ENCODE results near the gene ZNF423. TPM values are rescaled to one million over a fixed set of nuclear protein-coding genes. Genes with fewer than 3 reads are reported as not detected.
A peak's percentile ranks its signal among the peaks of the same experiment; 100 is the strongest.

The ZNF423 gene
- total RNA-seq, 1 donor from 2014 or later: 16.7 TPM

GRCh38 chr16:49629851-49630250 is 226.1 kb downstream of the ZNF423 start:
- H3K27ac ChIP-seq (ENCODE audit: low read depth, low read length): no peak overlapping the region
- H3K9ac ChIP-seq (ENCODE audit: low read depth in 1 of 3, low read length in 3 of 3): no peak overlapping the region
- no peaks in the 10 kb centered on the region for H3K27me3 ChIP-seq (ENCODE audit: control insufficient read depth in 3 of 3, insufficient read depth in 3 of 3, low read length in 3 of 3)
- H3K9me3 ChIP-seq (ENCODE audit: control insufficient read depth in 3 of 3, low read length in 3 of 3): no peaks in the 10 kb centered on the region
- H3K36me3 ChIP-seq (ENCODE audit: control insufficient read depth in 3 of 3, insufficient read depth in 3 of 3, low read length in 3 of 3): peaks cover 6 to 13% (median 13%) of the 10 kb centered on the region in 3 donors
- H3K4me3 ChIP-seq (ENCODE audit: low read length in 3 of 3): no peak overlapping the region
- peaks cover 4 to 15% (median 11%) of the 10 kb centered on the region in 3 donors for H3K4me1 ChIP-seq (ENCODE audit: control insufficient read depth in 3 of 3, insufficient read depth in 3 of 3, low read length in 3 of 3)

GRCh38 chr16:49628148-49628547 is 227.8 kb downstream of the ZNF423 start:
- no peaks in the 10 kb centered on the region for H3K27me3 ChIP-seq (ENCODE audit: control insufficient read depth in 3 of 3, insufficient read depth in 3 of 3, low read length in 3 of 3)
- H3K4me1 ChIP-seq (ENCODE audit: control insufficient read depth in 3 of 3, insufficient read depth in 3 of 3, low read length in 3 of 3): peaks cover 4 to 11% (median 10%) of the 10 kb centered on the region in 3 donors

GRCh38 chr16:49625311-49626065 is 230.4 kb downstream of the ZNF423 start:
- no peaks in the 10 kb centered on the region for H3K27me3 ChIP-seq (ENCODE audit: control insufficient read depth in 3 of 3, insufficient read depth in 3 of 3, low read length in 3 of 3)
- peaks cover 10 to 11% (median 10%) of the 10 kb centered on the region in 3 donors for H3K4me1 ChIP-seq (ENCODE audit: control insufficient read depth in 3 of 3, insufficient read depth in 3 of 3, low read length in 3 of 3)
- no peaks in the 10 kb centered on the region for H3K9me3 ChIP-seq (ENCODE audit: control insufficient read depth in 3 of 3, low read length in 3 of 3)
- H3K27ac ChIP-seq (ENCODE audit: low read depth, low read length): no peak overlapping the region
- no peak overlapping the region for H3K9ac ChIP-seq (ENCODE audit: low read depth in 1 of 3, low read length in 3 of 3)
- H3K36me3 ChIP-seq (ENCODE audit: control insufficient read depth in 3 of 3, insufficient read depth in 3 of 3, low read length in 3 of 3): peaks cover 4 to 13% (median 12%) of the 10 kb centered on the region in 3 donors
- H3K4me3 ChIP-seq (ENCODE audit: low read length in 3 of 3): no peak overlapping the region

More at GRCh38 chr16:49628148-49628547, 227.8 kb downstream of the ZNF423 start:
- Histone ChIP-seq H3K27ac (ENCODE audit: low read depth, low read length) (no peak overlapping the region), H3K9me3 (ENCODE audit: control insufficient read depth in 3 of 3, low read length in 3 of 3) (no peaks in the 10 kb centered on the region), H3K9ac (ENCODE audit: low read depth in 1 of 3, low read length in 3 of 3) (no peak overlapping the region), H3K36me3 (ENCODE audit: control insufficient read depth in 3 of 3, insufficient read depth in 3 of 3, low read length in 3 of 3) (peaks cover 4 to 12% (median 12%) of the 10 kb centered on the region in 3 donors), H3K4me3 (ENCODE audit: low read length in 3 of 3) (no peak overlapping the region)

GRCh38 chr16:49623501-49624266 is 232.2 kb downstream of the ZNF423 start:
- peaks cover 19 to 22% (median 21%) of the 10 kb centered on the region in 3 donors for H3K4me1 ChIP-seq (ENCODE audit: control insufficient read depth in 3 of 3, insufficient read depth in 3 of 3, low read length in 3 of 3)
- H3K9ac ChIP-seq (ENCODE audit: low read depth in 1 of 3, low read length in 3 of 3): no peak overlapping the region
- H3K9me3 ChIP-seq (ENCODE audit: control insufficient read depth in 3 of 3, low read length in 3 of 3): no peaks in the 10 kb centered on the region
- H3K27ac ChIP-seq (ENCODE audit: low read depth, low read length): no peak overlapping the region
- H3K4me3 ChIP-seq (ENCODE audit: low read length in 3 of 3): no peak overlapping the region
- peaks cover 4 to 12% (median 12%) of the 10 kb centered on the region in 3 donors for H3K36me3 ChIP-seq (ENCODE audit: control insufficient read depth in 3 of 3, insufficient read depth in 3 of 3, low read length in 3 of 3)
- H3K27me3 ChIP-seq (ENCODE audit: control insufficient read depth in 3 of 3, insufficient read depth in 3 of 3, low read length in 3 of 3): no peaks in the 10 kb centered on the region

GRCh38 chr16:49622421-49623402 is 233.2 kb downstream of the ZNF423 start:
- Histone ChIP-seq H3K27ac (ENCODE audit: low read depth, low read length) (no peak overlapping the region), H3K27me3 (ENCODE audit: control insufficient read depth in 3 of 3, insufficient read depth in 3 of 3, low read length in 3 of 3) (no peaks in the 10 kb centered on the region), H3K9ac (ENCODE audit: low read depth in 1 of 3, low read length in 3 of 3) (no peak overlapping the region)

GRCh38 chr16:49622084-49622390 is 233.9 kb downstream of the ZNF423 start:
- H3K9me3 ChIP-seq (ENCODE audit: control insufficient read depth in 3 of 3, low read length in 3 of 3): no peaks in the 10 kb centered on the region
- H3K4me1 ChIP-seq (ENCODE audit: control insufficient read depth in 3 of 3, insufficient read depth in 3 of 3, low read length in 3 of 3): peaks cover 21 to 22% (median 22%) of the 10 kb centered on the region in 3 donors

More at GRCh38 chr16:49622421-49623402, 233.2 kb downstream of the ZNF423 start:
- peaks cover 2 to 12% (median 12%) of the 10 kb centered on the region in 3 donors for H3K36me3 ChIP-seq (ENCODE audit: control insufficient read depth in 3 of 3, insufficient read depth in 3 of 3, low read length in 3 of 3)
- no peak overlapping the region for H3K4me3 ChIP-seq (ENCODE audit: low read length in 3 of 3)
- H3K4me1 ChIP-seq (ENCODE audit: control insufficient read depth in 3 of 3, insufficient read depth in 3 of 3, low read length in 3 of 3): peaks cover 21 to 22% (median 22%) of the 10 kb centered on the region in 3 donors
- H3K9me3 ChIP-seq (ENCODE audit: control insufficient read depth in 3 of 3, low read length in 3 of 3): no peaks in the 10 kb centered on the region

GRCh38 chr16:49621241-49622083 is 234.4 kb downstream of the ZNF423 start:
- H3K9ac ChIP-seq (ENCODE audit: low read depth in 1 of 3, low read length in 3 of 3): peak overlapping the region in 2 of 3 donors; percentile 53 to 77
- H3K4me3 ChIP-seq (ENCODE audit: low read length in 3 of 3): no peak overlapping the region
- peak overlapping the region; percentile 83 for H3K27ac ChIP-seq (ENCODE audit: low read depth, low read length)
- H3K4me1 ChIP-seq (ENCODE audit: control insufficient read depth in 3 of 3, insufficient read depth in 3 of 3, low read length in 3 of 3): peaks cover 21 to 22% (median 22%) of the 10 kb centered on the region in 3 donors
- H3K27me3 ChIP-seq (ENCODE audit: control insufficient read depth in 3 of 3, insufficient read depth in 3 of 3, low read length in 3 of 3): no peaks in the 10 kb centered on the region
- H3K36me3 ChIP-seq (ENCODE audit: control insufficient read depth in 3 of 3, insufficient read depth in 3 of 3, low read length in 3 of 3): peaks cover 2 to 12% (median 12%) of the 10 kb centered on the region in 3 donors
- no peaks in the 10 kb centered on the region for H3K9me3 ChIP-seq (ENCODE audit: control insufficient read depth in 3 of 3, low read length in 3 of 3)

More at GRCh38 chr16:49622084-49622390, 233.9 kb downstream of the ZNF423 start:
- no peak overlapping the region for H3K9ac ChIP-seq (ENCODE audit: low read depth in 1 of 3, low read length in 3 of 3)
- no peaks in the 10 kb centered on the region for H3K27me3 ChIP-seq (ENCODE audit: control insufficient read depth in 3 of 3, insufficient read depth in 3 of 3, low read length in 3 of 3)
- no peak overlapping the region for H3K4me3 ChIP-seq (ENCODE audit: low read length in 3 of 3)
- H3K27ac ChIP-seq (ENCODE audit: low read depth, low read length): no peak overlapping the region
- peaks cover 2 to 12% (median 12%) of the 10 kb centered on the region in 3 donors for H3K36me3 ChIP-seq (ENCODE audit: control insufficient read depth in 3 of 3, insufficient read depth in 3 of 3, low read length in 3 of 3)

GRCh38 chr16:49620869-49621240 is 235.1 kb downstream of the ZNF423 start:
- H3K27ac ChIP-seq (ENCODE audit: low read depth, low read length): peak overlapping the region; percentile 83
- H3K4me3 ChIP-seq (ENCODE audit: low read length in 3 of 3): no peak overlapping the region
- peak overlapping the region; percentile 53 to 77 (median 65) for H3K9ac ChIP-seq (ENCODE audit: low read depth in 1 of 3, low read length in 3 of 3)
- H3K4me1 ChIP-seq (ENCODE audit: control insufficient read depth in 3 of 3, insufficient read depth in 3 of 3, low read length in 3 of 3): peaks cover 21 to 22% (median 22%) of the 10 kb centered on the region in 3 donors
- H3K27me3 ChIP-seq (ENCODE audit: control insufficient read depth in 3 of 3, insufficient read depth in 3 of 3, low read length in 3 of 3): no peaks in the 10 kb centered on the region
- no peaks in the 10 kb centered on the region for H3K9me3 ChIP-seq (ENCODE audit: control insufficient read depth in 3 of 3, low read length in 3 of 3)
- peaks cover 2 to 10% (median 10%) of the 10 kb centered on the region in 3 donors for H3K36me3 ChIP-seq (ENCODE audit: control insufficient read depth in 3 of 3, insufficient read depth in 3 of 3, low read length in 3 of 3)
